Urothelium cell line (cell line): Measurements from ENCODE around the gene DEPP1.

Experiments
- DNase-seq: peaks from one replicate; pipeline ENCODE4 v3.0.0; 2011; ENCODE audit warnings: low spot score, mixed read lengths
- FAIRE-seq: peaks from 2 replicates; lab custom pipeline; 2011; peaks lifted over from hg19 to GRCh38; lab: Jason Lieb, UNC

DEPP1 gene

DNA sequence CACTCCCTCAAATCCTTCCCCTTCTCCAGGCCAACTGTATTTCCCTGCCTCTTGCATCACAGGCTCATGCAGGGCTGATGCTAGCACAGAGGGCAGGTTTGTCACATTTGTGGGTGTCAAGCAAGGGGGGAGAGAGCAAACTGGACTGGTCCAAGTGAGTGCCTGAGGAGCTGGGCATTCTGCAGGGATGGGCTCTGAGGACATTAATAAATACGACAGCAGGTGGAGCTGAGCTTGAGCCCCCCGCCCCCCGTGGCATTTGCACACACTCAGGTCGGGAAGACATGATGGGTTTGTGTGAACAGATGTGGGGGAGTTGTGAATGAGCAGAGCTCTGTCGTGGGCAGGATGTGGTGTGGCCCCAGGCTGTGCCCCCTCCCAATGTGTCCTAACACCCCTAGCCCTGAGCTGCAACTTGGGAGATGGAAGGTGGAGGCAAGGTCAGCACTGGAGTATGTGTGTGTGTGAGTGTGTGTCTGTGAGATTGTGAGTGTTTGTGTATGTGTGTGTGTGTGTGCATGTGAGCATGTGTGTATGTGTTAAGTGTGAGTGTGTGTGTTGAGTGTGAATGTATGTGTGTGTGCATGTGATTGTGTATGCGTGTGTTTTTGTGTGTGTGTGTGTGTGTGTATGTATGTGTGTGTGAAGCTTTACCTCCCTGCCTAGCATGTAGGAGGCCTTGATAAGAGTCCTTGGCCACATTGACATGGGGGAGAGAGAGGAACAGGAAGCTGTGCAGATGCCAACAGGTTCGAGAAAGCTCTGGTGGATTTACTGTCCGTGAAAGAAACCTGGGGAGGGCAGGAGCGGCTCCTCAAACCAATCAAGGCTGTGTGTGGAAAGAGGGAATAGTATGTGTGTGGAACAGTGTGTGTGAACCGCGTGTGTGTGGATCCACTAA, 9.9 kb downstream of the DEPP1 start:
- DNase-seq: no peak
- FAIRE-seq: peak; percentile 98

DNA sequence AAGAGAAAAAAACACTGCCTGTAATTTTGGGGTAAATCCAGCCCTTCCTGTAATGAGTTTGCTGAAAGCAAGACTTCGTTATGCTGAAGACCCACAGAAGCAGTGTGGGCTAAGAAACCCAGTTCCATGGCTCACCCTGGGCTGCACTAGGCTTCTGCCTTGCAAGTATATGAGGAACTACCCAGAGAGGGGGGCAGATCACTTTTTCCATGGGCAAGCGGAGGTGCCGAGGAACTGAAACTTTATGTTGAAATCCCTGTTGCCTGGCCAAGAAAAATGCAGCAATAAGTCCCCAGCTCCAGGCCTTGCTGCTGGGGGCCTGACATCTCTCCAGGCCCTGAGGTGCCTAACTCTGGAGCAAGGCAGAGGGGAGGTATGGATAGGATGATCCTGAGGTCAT, 10.5 kb downstream of the DEPP1 start:
- DNase-seq: no peak

DNA sequence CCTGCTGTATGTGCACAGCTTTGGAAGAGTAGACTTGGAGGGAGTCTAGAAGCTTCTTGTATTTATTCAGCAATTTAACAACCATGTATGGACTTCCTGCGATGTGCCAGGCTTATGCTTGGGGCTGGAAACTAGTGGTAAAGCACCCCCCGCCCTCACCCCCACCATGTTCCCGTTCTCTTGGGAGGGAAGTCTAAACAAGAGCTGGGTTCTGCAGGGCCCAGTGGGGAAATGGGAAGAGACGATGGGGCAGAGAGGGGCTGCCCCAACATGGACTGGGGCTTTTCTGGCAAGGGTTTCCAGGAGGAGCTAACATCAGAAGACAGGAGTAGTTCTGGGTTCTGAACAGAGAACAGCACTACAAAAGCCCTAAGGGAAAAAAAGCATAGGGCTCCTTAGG, 11.0 kb downstream of the DEPP1 start:
- FAIRE-seq: no peak
- no peak for DNase-seq

More for the DNA sequence above, 10.5 kb downstream of the DEPP1 start:
- FAIRE-seq: no peak

DNA sequence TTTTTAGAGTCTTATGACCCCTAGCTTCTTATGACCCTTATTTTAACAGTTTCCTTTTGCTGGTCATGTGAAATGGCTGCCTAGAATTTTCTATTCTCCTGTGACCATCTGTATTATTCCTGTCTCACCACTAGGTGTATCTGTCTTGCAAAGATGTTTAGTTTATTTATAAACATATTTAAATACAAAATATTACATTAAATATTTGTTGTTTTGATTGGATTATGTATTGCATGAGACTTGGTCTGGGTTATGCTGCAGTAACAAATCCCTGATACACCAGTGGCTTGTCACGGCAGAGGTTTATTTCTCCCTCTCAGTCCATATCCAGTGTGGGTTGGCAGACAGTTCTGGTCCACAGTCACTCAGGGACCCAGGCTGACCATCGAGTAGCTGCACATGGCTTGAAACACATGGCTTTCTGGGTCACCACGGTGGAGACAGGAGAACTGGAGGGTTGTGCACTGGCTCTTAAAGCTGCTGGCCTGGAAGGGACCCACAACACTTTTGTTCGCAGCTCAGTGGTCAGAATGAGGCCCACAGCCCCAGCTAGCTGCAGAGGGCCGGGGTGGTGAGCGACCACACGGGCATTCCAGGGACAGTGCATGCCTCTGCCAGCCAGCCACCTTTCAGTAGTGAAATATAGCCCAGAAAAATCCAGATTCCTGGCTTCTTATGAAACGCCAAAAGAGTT, 11.6 kb downstream of the DEPP1 start:
- no peak for DNase-seq
- FAIRE-seq: no peak

DNA sequence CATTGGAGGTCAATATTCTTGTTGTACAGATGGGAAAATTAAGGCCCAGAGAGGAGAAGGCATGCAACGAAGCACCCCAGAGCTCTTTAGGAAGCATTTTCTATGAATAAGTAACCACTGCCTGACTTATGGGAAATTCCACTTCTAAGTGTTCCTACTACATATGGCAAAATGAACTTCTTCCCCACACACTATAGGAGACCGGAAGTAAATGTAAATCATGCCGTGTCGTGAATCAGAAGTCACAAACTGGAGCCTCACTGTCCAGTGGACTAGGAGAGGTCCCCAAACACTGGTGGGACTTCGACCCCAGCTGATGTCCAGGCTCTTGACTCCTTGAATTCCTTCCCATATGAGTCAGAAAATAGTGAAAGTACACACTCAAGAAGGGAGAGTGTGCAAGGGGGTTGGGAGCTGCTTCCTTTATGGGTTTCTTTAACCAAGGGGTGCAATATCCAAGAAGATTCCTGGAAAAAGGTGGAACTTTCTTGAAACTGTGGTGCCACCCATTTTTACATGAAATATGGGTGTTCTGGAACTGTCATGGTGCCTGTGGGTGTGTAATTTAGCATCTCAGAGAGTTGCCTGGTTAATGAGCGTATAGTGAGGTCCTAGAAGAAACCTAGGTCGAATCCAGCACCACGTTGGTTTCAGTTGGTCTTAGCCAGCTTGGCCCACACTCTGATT, 12.3 kb downstream of the DEPP1 start:
- DNase-seq: no peak
- FAIRE-seq: no peak

DNA sequence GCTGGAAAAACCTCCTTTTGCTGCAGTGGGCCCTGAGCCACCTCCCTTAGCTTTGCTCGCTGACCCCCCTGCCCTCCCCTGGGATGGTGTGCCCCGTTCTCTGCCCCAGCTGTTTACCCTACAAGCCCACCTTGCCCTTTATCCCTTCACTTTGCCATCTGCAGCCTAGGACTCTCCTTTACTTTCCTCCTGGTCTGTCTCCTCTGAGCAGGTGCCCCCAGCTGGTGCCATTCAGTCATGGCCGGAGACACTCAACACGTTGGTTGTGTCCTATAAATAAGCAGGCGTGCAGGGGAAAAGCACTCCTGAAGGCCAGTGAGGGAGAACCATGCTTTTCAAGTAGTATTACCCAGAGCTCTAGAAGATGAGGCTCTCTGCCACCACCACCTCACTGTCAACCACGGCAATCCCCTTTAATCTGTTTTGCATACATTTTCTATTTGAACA, 12.9 kb downstream of the DEPP1 start:
- no peak for DNase-seq
- no peak for FAIRE-seq

DNA sequence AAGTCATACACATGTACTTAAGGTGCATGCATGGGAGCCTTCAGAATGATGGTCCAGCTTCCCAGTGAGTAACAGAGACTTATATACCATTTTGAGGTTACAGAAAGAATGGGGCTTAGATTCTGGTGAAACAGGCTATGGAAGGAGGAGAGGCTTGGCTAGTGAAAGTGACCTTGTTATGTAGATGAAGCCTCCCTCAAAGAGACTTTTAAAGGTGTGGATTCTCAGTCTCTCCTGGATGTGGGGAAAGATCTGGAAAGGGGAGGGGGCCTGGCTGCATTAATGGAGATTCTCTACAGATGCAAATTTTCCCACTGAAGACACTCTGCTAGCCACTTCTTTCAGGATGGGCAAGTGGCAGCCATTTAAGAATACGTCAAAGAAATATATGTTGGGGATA, 13.5 kb downstream of the DEPP1 start:
- no peak for FAIRE-seq

DNA sequence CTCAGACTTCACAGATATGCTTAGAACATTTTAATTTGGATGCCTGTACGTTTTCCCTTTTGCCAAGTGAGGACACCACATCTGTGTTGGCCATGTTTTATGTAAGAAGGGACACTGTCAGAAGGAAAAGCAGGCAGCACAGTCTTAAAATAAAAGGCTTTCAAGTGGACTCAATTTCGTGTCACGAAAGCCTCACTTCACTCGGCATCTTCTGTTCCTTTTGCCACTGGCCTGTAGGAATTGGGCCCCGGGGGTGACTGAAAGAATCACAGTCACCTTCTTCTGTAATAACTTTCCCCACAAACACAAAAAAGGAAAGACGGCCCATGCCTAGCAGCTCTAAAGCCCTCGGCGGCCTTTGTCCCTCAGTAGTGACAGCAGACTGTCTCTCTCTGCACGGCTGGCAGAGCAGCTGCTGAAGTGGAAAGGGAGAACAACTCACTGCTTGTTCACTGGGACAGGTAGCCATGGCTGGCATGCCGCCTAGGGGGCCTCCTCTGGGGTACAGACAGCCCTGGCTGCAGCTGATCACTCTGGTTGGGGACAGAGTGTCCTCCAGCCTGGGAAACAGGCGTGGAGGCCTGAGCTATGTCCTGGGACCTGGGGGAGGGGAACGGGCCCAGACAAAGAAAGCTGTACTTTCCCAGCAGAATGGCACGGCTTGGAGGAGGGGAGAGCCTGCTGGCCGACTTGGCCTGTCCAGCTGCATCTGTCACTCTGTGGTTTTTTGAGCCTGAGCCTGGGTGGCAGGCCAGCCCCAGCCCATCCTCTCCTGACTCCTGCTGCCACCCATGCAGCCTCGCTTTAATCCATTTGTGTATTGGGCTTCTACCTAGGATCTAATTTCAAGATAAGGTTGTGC, 14.6 kb downstream of the DEPP1 start:
- no peak for FAIRE-seq
- DNase-seq: no peak

More for the DNA sequence above, 13.5 kb downstream of the DEPP1 start:
- no peak for DNase-seq

DNA sequence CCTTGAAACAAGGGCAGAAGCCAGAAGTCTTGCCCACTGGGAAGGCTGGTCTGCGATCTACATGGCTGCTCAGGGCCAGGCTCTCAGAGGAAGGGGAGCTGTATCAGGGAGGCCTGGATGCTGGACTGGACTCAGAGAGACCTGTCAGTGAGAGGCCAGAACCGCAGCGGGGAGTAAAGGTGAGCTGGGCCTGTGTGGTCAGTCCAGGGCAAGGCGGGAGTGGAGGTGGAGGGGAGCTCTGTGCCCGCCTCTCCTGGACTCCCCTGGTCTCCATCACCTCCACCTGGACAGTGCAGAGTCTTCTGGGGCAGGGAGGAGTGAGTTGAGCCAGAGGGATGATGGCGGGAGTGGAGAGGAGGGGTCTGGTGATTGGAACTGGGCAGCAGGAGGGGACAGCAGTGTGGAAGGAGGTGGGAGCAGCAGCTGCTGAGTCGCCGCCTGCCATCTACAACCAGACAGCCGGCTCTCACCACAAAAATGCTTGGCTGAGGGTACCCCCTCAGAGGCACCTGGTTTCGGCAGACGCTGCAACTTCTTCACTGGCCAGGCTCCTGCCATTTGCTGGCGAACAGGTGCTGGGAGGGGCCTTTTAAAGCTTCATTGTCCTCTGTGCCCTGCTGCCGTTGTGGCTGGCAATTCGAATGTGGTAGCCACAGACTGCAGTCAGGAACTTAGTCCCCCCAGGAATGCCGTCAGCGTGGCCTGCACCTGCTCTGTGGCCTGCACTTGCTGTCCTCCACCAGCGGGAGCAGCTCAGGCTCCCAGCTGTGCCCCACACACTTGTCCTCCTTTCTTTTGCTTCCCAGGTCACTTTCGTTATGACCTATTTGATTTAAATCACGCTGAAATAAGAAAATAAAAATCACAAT, 15.5 kb downstream of the DEPP1 start:
- DNase-seq (peak; percentile 50), FAIRE-seq (no peak)

DNA sequence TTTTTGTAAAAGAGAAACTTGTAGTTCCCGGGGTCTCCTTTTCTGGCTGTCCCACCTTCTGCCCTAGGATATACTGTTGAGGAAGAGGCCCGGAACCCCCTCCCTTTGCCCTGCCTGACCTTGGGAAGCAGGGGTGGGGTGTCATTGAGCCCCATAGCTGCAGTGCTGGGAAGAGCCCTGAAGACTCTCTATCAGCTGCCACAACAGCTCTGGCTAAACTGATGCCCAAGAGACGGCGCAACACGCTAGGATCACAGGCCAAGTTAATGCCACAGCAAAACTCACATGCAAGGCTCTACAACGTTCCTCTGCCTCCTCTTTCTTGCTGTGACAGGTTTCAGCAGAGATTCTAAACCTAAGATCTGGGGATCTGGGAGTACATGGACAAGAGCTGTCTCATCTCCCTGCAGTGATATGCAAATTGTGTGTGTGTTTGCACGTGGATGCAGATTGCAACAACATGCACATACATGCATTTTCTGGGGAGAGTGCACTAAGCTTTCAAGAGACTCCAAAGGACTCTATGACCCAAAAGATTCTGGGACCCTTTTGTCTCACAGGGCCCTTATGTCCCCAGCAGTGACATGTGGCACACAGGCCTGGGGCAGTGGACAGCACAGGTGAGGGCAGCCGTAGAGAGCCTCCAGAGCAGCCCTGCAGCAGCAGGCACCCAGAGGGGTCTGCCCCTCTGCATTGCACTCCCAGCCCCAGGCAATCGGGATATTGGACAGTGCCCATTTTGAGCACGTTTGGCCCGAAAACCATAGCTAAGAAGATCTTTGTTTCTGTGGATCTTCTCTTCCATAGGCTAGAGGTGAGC, 16.5 kb downstream of the DEPP1 start:
- FAIRE-seq (no peak), DNase-seq (no peak)

DNA sequence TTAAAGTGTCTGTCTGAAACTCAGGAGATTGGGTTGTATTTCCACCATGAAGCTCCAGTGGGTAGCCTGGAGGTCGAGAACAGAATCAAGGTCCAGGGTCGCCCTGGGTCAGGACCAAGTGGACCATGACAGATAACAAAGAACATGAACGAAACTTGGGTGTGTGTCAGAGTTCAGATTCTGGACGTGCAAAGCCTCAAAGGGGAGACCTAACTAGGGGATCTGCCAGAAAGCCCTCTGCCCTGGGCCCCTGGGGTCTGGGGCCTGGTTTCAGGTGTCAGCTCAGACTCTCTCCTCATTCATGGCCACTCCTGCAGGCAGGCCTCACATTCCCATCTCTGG, 17.4 kb downstream of the DEPP1 start:
- DNase-seq (no peak), FAIRE-seq (no peak)

DNA sequence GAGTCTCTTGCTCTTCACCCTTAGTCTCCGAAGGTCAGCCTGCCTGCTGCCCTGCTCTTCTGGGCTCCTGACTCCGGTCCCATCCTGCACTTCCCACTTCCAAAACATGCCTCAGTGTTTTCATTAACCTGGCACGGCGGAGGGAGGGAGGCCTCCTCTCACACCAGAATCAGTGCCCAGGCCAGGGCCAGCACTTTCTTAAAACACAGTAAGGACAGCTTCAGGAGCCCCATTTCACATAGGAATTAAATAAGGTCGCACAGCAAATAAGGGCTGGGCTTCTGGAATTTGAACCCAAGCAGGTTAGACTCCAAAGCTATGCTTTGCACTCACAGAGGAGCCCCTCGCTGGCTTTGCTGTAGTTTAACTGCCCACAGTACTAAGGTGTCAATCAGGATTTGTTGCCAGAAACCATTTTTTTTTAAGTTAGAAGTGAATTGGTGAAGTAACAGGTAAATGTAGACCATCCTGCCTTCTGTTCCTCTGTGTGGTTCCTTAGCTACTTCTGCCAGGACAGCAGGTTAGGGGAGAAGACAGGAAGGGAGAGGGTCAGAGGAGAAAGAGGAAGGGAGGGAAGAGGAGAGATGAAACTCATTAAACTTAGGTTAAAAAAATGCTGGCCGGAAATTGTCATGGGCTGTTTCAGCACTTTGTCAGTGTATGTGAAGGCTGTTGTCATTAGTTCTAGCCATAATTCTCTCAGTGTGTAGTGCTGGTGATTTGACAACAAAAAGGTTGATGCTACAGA, 18.0 kb downstream of the DEPP1 start:
- no peak for DNase-seq
- no peak for FAIRE-seq

DNA sequence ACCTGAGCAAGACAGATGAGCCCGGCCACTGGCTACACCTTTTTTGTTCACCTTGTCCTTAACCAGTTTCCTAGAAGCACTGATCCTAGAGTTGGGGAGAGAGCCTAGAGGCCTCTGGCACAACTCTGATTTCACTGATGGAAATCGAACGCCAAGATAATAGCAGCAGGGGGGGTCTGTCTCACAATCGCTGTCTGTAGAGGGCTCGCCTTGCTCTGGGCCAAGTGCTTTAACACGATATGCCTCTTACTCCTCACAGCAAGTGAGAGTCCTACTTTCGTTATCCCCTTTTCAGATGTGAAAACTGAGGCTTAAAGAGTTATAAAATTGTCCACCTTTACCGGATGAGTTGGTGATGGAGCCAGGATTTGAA, 18.5 kb downstream of the DEPP1 start:
- DNase-seq (no peak), FAIRE-seq (no peak)

DNA sequence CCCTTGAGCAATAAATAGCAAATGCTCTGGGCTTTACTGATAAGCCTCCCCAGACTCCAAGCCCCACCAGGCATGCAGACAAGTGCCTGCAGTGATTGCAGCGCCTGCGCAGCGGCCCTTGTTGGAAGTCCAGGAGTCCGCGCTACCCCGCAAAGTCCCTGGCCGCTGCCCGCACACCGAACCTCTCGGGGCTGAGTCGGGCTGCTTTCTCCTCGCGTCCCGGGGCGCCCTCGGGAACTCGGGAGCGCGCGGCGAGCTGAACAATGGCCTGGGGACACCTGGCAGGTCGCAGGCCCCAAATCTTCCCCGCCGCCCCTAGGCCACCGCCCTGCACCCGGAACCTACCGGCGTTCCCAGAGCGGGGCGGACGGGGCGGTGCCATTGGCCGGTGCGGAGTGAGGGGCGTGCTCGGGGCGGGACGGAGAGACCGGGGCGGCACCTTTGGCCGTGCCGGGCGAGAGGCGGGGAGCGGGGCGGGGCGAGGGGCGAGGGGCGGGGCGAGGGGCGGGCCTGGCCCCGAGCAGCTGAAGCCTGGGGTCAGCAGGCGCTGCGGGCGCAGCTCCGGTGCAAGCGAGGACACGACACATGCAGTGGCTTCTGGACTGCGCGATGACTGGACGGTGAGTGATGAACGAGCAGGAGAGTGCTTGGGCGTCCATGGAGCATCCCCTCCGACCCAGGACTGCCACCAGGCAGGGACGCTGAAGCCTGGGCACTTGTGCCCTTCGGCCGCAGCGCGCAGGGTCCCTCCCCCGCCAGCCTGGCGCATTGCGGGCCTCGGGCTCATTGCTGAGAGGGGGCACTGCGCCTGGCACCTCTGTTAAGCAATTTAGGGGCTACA, 19.1 kb downstream of the DEPP1 start, which contains the start of gene RASSF4:
Gene RASSF4 (plus strand): TSS at position 556 of the 841 bp plus-strand sequence. CDS start 10,401 bp downstream, outside the sequence.
- FAIRE-seq (peak; percentile 79), DNase-seq (peak; percentile 99)

DNA sequence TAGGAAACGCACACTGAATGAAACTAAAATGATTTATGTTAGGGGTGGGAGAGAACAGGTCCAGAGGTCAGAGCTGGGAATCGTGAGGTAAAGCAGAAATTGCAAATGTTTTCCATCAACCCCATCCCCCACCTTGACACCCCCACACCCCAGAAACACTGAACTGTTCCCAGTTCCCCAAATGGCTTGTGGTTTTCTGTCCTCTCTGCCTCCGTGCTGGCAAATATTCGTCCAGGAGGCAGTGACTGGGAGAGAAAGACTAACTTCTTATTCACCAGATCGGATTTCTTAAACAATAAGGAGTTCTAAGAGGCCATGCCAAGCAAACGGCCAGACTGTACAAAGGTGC, 19.7 kb downstream of the DEPP1 start:
- no peak for FAIRE-seq
- DNase-seq: no peak

DNA sequence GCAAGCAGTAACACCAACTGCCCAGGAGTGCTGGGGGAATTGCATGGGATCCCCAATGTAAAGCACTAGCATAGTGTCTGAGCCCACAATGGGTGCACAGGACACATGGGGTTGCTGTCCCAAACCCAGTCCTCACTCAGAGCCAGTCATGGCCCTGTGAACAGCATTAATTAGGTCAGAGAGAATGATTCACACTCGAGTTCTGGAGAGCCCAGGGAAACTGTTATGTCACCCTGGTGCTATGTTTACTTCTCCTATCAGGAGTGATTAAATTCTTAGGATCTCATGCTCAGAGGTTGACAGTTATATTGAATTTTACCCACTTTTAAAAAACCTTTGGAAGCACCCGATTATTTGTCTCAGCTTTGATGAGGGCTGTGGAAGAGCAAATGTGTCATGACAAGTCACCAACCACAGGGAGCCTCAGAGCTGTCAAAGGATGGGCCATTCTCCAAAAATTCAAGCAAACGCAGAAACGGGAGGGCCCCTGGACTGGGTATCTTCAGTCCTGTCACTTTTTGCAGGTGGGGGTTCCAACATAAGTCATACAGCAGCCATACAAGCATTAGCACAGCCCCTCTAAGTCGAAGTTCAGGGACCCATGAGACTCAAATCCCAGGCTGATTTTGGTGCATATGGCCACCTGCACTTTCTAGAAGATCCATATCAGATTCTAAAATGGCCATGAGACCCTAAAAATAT, 20.3 kb downstream of the DEPP1 start:
- DNase-seq: no peak
- FAIRE-seq: no peak
